D721Med (cell line): ENCODE data around the gene NTF3.

Source experiments
- DNase-seq: peaks from one replicate; pipeline ENCODE4 v3.0.0; 2011; ENCODE audit warnings: low spot score; ENCODE audit not compliant: insufficient read length
- FAIRE-seq: peaks from 2 replicates; lab custom pipeline; 2011; peaks lifted over from hg19 to GRCh38; lab: Jason Lieb, UNC
- CTCF ChIP-seq: IDR thresholded peaks from 2 replicates; pipeline ENCODE4 v1.5.1; 2012; ENCODE audit warnings: mild to moderate bottlenecking, control low read depth; ENCODE audit not compliant: insufficient read depth; ENCODE audit errors: missing control alignments

The NTF3 gene

GRCh38 chr12:5439371-5439771, 7.5 kb downstream of the NTF3 start:
- FAIRE-seq: no peak
- no peak for TF ChIP-seq CTCF
- no peak for DNase-seq

GRCh38 chr12:5439788-5440300, 7.9 kb downstream of the NTF3 start:
- no peak for FAIRE-seq
- TF ChIP-seq CTCF: no peak
- DNase-seq: no peak

- no peak for TF ChIP-seq CTCF
- DNase-seq (no peak), FAIRE-seq (no peak)
These were observed 9.1 kb downstream of the NTF3 start for GRCh38 chr12:5440978-5441377.

- FAIRE-seq (no peak), DNase-seq (no peak)
- TF ChIP-seq CTCF: no peak
These were observed 9.8 kb downstream of the NTF3 start for GRCh38 chr12:5441497-5442236.

- no peak for FAIRE-seq
- peak; percentile 78 for TF ChIP-seq CTCF
- no peak for DNase-seq
These were observed 10.5 kb downstream of the NTF3 start for GRCh38 chr12:5442251-5443006.

GRCh38 chr12:5444520-5444919, 12.6 kb downstream of the NTF3 start:
- FAIRE-seq: no peak
- no peak for TF ChIP-seq CTCF
- no peak for DNase-seq
